ENCODE data around the gene IL23A. TPM values are rescaled to one million over a fixed set of nuclear protein-coding genes. Genes with fewer than 3 reads are reported as not detected.

The IL23A gene
- total RNA-seq, 4 donors from 2014 or later, result not detected

DNA sequence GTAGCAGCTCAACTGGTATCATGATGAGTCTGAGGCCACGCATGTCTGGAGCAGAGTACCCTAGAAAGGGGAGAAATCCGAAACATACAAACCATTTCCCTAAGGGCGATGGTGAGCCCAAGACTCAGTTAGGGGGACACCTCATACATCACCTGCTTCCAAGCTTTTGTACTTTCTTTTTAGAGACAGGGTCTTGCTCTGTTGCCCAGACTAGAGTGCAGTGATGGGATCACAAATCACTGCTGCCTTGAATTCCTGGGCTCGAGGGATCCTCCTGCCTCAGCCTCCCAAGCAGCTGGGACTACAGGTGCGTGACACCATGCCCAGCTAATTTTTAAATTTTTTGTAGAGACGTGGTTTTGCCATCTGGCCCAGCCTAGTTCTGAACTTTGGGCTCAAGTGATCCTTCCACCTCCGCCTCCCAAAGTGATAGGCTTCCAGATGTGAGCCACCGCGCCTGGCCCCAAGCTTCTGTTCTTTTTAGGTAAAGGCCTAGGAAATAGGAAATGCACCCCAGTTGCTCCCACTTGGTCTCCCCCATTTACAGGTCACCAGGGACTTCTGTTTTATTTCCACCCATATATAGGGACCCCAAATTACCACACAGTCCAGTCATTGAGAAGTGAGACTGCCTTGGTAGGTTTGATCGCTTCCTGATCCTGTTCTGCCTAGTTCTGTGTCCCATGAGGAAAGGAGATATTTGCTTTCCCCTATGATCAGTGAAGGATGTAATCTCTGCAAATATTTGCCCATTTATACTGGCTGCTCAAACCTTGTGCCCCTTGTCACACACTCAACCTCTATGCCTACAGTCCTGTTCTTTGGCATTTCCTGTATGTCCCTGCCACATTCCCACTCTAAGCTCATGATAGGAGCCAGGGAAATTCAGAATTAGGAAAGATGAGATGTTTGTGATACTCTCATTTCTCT lies 23.7 kb downstream of the IL23A start, which contains the start of gene APOF:
APOF (minus strand) TSS at position 728 of the 930 bp plus-strand sequence; CDS start at position 616, 112 bp downstream.
- H3K4me3 ChIP-seq, result no peak within 1 kb of the TSS
- no peaks in the 10 kb centered on the region for H3K36me3 ChIP-seq
- no peak for TF ChIP-seq EP300 (IDR thresholded peaks at IDR 0.05)
- TF ChIP-seq POLR2A (IDR thresholded peaks at IDR 0.05), result no peak
- TF ChIP-seq, protein P1, sequence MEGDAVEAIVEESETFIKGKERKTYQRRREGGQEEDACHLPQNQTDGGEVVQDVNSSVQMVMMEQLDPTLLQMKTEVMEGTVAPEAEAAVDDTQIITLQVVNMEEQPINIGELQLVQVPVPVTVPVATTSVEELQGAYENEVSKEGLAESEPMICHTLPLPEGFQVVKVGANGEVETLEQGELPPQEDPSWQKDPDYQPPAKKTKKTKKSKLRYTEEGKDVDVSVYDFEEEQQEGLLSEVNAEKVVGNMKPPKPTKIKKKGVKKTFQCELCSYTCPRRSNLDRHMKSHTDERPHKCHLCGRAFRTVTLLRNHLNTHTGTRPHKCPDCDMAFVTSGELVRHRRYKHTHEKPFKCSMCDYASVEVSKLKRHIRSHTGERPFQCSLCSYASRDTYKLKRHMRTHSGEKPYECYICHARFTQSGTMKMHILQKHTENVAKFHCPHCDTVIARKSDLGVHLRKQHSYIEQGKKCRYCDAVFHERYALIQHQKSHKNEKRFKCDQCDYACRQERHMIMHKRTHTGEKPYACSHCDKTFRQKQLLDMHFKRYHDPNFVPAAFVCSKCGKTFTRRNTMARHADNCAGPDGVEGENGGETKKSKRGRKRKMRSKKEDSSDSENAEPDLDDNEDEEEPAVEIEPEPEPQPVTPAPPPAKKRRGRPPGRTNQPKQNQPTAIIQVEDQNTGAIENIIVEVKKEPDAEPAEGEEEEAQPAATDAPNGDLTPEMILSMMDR (IDR thresholded peaks at IDR 0.05), result no peak
- H3K9me3 ChIP-seq, result no peaks in the 10 kb centered on the region
- 89 to 91% methylated on average over 10 of the region's 10 CpGs for WGBS, 2 donors
- peaks cover 0 to 25% (median 17%) of the 10 kb centered on the region in 4 donors for H3K4me1 ChIP-seq
- H3K27ac ChIP-seq, result no peak within 1 kb of the TSS
- H3K27me3 ChIP-seq, result no peaks in the 10 kb centered on the region
- DNase-seq (ENCODE audit: low spot score in 2 of 2), result no peak

DNA sequence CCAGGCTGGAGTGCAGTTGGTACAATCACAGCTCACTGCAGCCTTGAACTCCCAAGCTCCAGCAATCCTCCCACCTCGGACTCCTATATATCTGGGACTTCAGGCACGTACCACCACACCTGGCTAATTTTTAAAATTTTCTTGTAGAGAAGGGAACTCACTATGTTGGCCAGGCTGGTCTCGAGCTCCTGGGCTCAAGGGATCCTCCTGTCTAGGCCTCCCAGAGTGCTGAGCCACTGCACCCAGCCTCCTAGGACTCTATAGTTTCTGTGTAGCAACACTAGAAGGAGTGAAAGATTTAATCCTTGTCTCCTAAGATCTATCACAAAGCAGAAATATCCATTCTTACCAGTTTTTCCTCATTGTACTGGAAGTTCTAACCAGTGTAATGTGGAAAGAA lies 28.3 kb downstream of the IL23A start:
- no peaks in the 10 kb centered on the region for H3K4me1 ChIP-seq
- no peak overlapping the region for H3K4me3 ChIP-seq
- no peaks in the 10 kb centered on the region for H3K9me3 ChIP-seq
- no peak for DNase-seq (ENCODE audit: low spot score in 2 of 2)
- H3K27me3 ChIP-seq, result no peaks in the 10 kb centered on the region
- H3K27ac ChIP-seq, result no peak overlapping the region
- TF ChIP-seq POLR2A (IDR thresholded peaks at IDR 0.05), result no peak
- no peak for TF ChIP-seq EP300 (IDR thresholded peaks at IDR 0.05)
- TF ChIP-seq, protein P1 (IDR thresholded peaks at IDR 0.05), result no peak
- H3K36me3 ChIP-seq, result no peaks in the 10 kb centered on the region
- WGBS, 2 donors, result 90 to 91% methylated on average over 3 of the region's 3 CpGs

DNA sequence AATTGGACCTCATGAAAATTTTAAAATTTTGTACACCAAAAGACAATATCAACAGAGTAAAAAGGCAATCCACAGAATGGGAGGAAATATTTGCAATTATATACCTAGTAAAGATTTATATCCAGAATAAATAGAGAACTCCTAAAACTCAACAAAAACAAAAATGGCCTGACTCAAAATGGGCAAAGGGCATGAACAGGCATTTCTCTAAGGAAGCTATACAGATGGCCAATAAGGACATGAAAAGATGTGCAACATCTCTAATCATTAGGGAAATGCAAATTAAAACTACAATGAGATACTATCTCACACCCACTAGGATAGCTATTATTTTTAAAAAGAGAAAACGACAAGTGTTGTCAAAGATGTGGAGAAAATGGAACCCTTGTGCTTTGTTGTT lies 34.8 kb downstream of the IL23A start:
- no peak overlapping the region for H3K4me3 ChIP-seq
- H3K9me3 ChIP-seq, result no peaks in the 10 kb centered on the region
- DNase-seq (ENCODE audit: low spot score in 2 of 2), result no peak
- TF ChIP-seq, protein P1 (IDR thresholded peaks at IDR 0.05), result no peak
- TF ChIP-seq EP300 (IDR thresholded peaks at IDR 0.05), result no peak
- no peak for TF ChIP-seq POLR2A (IDR thresholded peaks at IDR 0.05)
- H3K27ac ChIP-seq, result no peak overlapping the region
- 91 to 97% methylated on average over 1 of the region's 1 CpG for WGBS, 2 donors
- H3K4me1 ChIP-seq, result no peaks in the 10 kb centered on the region
- H3K36me3 ChIP-seq, result no peaks in the 10 kb centered on the region
- no peaks in the 10 kb centered on the region for H3K27me3 ChIP-seq

DNA sequence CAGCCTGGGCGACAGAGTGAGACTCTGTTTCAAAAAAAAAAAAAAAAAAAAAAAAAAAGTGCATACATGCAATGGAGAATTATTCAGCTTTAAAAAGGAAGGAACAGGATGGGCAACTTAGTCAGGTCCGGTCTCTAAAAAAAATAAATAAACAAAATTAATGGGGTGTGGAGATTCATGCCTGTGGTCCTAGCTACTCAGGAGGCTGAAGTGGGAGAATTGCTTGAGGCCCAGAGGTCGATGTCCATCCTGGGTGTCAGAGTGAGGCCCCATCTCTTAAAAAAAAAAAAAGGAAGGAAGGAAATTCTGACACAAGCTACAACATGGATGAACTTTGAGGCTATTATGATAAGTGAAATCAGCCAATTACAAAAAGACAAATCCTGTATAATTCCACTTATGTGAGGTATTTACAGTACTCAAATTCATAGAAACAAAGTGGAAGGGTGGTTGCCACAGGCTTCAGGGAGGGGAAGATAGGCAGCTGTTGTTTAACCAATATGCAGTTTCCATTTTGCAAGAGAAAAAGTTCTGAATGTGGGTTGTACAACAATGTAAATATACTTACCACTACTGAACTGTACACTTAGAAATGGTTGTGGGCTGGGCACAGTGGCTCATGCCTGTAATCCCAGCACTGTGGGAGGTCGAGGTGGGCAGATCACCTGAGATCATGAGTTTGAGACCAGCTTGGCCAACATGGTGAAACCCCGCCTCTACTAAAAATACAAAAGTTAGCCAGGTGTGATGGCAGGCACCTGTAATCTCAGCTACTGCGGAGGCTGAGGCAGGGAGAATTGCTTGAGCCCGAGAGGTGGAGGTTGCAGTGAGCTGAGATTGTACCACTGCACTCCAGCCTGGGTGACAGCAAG lies 36.3 kb downstream of the IL23A start:
- no peak for DNase-seq (ENCODE audit: low spot score in 2 of 2)
- no peaks in the 10 kb centered on the region for H3K27me3 ChIP-seq
- H3K4me3 ChIP-seq, result no peak overlapping the region
- H3K27ac ChIP-seq, result no peak overlapping the region
- no peaks in the 10 kb centered on the region for H3K4me1 ChIP-seq
- WGBS, 2 donors, result 77 to 82% methylated on average over 7 of the region's 7 CpGs
- TF ChIP-seq, protein P1 (IDR thresholded peaks at IDR 0.05), result no peak
- no peak for TF ChIP-seq EP300 (IDR thresholded peaks at IDR 0.05)
- TF ChIP-seq POLR2A (IDR thresholded peaks at IDR 0.05), result no peak
- no peaks in the 10 kb centered on the region for H3K9me3 ChIP-seq
- H3K36me3 ChIP-seq, result no peaks in the 10 kb centered on the region

Data from tibial nerve (tissue), 4 donors.